Mesodermal cell (in vitro differentiated cells): ENCODE results near the gene SIGLEC11.
"Not testable (repeated sequence)": the region's sequence is repeated elsewhere in the genome, so short reads cannot be mapped to it uniquely, and the experiment has no call there.

Experiments
- H3K27ac ChIP-seq: 2 replicates; pipeline ENCODE4 v1.7.0; 2013; ENCODE audit warnings: mild to moderate bottlenecking, low read depth, low read length, moderate library complexity; ENCODE audit not compliant: severe bottlenecking
- H3K36me3 ChIP-seq: 2 replicates; pipeline ENCODE4 v1.7.1; 2013; ENCODE audit warnings: mild to moderate bottlenecking, low read length, moderate library complexity; ENCODE audit not compliant: control insufficient read depth, insufficient read depth
- H3K4me1 ChIP-seq: one replicate; pipeline ENCODE4 v1.7.1; 2013; ENCODE audit warnings: mild to moderate bottlenecking, low read length; ENCODE audit not compliant: insufficient read depth, control insufficient read depth, poor library complexity, severe bottlenecking
- H3K4me3 ChIP-seq: 2 replicates; pipeline ENCODE4 v1.7.0; 2013; ENCODE audit warnings: low read length, control low read depth, mild to moderate bottlenecking; ENCODE audit not compliant: insufficient read depth, poor library complexity, severe bottlenecking; ENCODE audit errors: extremely low read depth
- H3K9me3 ChIP-seq: 2 replicates; pipeline ENCODE4 v1.7.1; 2013; ENCODE audit warnings: mild to moderate bottlenecking, low read length, moderate library complexity; ENCODE audit not compliant: control insufficient read depth
- WGBS, 2 experiments: methylation state at CpG; one replicate each; pipeline ENCODE4 v1.1.5; 2013; ENCODE audit warnings: missing lambda C conversion rate in 2 of 2; ENCODE audit not compliant: insufficient coverage in 2 of 2; 5-methylcytosine and 5-hydroxymethylcytosine counted together

The SIGLEC11 gene

GRCh38 chr19:49981603-49982593 lies 20.9 kb upstream of the SIGLEC11 start:
- 77 to 90% methylated on average over 16 to 17 of the region's 21 CpGs for WGBS, 2 experiments
- Histone ChIP-seq H3K27ac (no peak overlapping the region), H3K4me1 (no peaks in the 10 kb centered on the region), H3K4me3 (no peak overlapping the region), H3K9me3 (no peaks in the 10 kb centered on the region), H3K36me3 (peaks cover 21% of the 10 kb centered on the region)

GRCh38 chr19:49978324-49978723 lies 17.4 kb upstream of the SIGLEC11 start:
- Histone ChIP-seq H3K36me3 (peaks cover 16% of the 10 kb centered on the region), H3K4me1 (no peaks in the 10 kb centered on the region), H3K4me3 (no peak overlapping the region), H3K9me3 (no peaks in the 10 kb centered on the region), H3K27ac (no peak overlapping the region)
- 86 to 92% methylated on average over 9 to 11 of the region's 11 CpGs for WGBS, 2 experiments

DNA sequence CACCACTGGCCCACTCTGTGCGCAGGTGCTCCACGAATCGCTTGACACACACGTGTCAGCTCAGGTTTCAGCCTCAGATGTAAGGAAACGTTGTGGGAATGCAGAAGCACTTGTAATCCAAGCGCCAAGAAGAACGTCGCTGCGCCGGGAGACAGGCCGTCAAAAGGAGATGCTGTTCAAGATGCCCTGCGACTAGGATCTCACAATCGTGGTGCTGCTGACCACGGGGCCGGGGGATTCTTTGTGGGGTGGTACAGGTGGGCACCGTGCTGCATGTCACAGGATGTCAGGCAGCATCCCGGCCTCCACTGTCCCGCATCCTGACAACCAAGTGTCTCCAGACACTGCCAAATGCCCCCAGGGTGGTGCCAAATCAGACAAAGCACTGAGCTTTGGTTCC lies 16.9 kb upstream of the SIGLEC11 start:
- Histone ChIP-seq H3K36me3 (peaks cover 16% of the 10 kb centered on the region), H3K4me3 (no peak overlapping the region), H3K9me3 (no peaks in the 10 kb centered on the region), H3K27ac (no peak overlapping the region), H3K4me1 (no peaks in the 10 kb centered on the region)
- WGBS, 2 experiments: 92 to 95% methylated on average over 15 to 18 of the region's 18 CpGs

DNA sequence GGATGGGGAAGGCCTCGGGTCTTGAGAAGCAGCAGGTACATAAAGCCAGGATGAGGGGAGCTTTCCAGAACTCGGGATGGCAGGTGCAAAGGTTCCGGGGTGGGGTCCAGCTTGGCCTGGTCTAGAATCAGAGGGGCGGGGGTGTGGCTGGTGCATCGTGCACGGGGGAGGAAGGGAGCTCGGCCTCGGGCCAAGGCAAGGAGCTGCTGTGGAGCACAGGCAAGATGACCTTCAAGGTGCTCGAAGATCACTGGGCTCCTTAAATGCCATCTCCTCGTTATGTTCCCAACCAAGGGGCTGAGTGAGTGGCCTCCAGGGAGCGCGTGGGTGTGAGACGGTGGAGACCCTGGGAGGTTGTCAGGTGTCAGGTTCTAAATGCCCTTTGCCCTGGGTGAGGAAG lies 16.1 kb upstream of the SIGLEC11 start:
- Histone ChIP-seq H3K9me3 (no peaks in the 10 kb centered on the region), H3K4me3 (no peak overlapping the region), H3K27ac (no peak overlapping the region), H3K4me1 (no peaks in the 10 kb centered on the region), H3K36me3 (peaks cover 16% of the 10 kb centered on the region)
- 94 to 97% methylated on average over 12 to 13 of the region's 13 CpGs for WGBS, 2 experiments

GRCh38 chr19:49976496-49976895 lies 15.5 kb upstream of the SIGLEC11 start:
- Histone ChIP-seq H3K27ac (no peak overlapping the region), H3K4me1 (no peaks in the 10 kb centered on the region), H3K36me3 (peaks cover 14% of the 10 kb centered on the region), H3K4me3 (no peak overlapping the region), H3K9me3 (no peaks in the 10 kb centered on the region)
- whole genome bisulfite sequencing, 2 experiments: 85 to 96% methylated on average over 3 of the region's 3 CpGs

DNA sequence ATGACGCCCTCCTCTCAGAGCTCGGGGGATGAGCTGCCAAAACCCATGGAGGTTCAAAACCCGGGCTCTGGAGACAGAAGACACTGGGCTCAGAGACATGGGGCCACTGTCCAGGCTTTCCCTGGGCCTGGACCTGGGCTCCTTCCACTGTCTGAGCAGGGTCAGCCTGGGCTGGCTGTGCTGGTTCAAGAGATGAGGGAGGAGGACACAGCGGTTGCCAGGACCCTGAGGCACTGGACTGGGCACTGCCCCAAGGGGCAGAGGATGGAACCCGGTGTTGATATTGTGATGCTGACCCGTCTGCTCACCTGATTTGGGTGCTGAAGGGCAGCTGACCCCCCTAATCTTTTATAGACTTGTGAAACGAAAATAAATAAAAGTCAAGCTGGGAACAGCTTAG lies 14.1 kb upstream of the SIGLEC11 start:
- Histone ChIP-seq H3K27ac (no peak overlapping the region), H3K4me3 (no peak overlapping the region), H3K9me3 (no peaks in the 10 kb centered on the region), H3K36me3 (peaks cover 7% of the 10 kb centered on the region), H3K4me1 (no peaks in the 10 kb centered on the region)
- WGBS, 2 experiments: 97% methylated on average over 3 to 4 of the region's 7 CpGs

DNA sequence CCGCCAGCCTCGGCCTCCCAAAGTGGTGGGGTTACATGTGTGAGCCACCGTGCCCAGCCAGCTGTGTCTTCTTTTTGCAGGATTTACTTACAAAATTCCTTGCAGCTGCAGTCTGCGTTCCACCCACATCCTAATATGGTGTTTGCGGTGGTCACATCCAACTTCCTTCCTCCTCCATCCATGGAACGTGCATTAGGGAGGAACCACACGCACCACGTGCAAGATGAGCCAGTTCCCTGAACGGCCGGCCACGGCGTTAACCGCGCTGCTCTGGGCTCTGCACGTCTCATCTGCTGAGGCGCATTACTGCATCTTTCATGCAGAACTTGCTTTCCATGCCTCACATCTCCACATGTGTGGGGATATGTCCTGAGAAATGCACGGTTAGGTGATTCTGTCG lies 13.0 kb upstream of the SIGLEC11 start:
- H3K4me3 ChIP-seq: no peak overlapping the region
- 91 to 93% methylated on average over 11 to 18 of the region's 18 CpGs for WGBS, 2 experiments
- no peaks in the 10 kb centered on the region for H3K4me1 ChIP-seq

DNA sequence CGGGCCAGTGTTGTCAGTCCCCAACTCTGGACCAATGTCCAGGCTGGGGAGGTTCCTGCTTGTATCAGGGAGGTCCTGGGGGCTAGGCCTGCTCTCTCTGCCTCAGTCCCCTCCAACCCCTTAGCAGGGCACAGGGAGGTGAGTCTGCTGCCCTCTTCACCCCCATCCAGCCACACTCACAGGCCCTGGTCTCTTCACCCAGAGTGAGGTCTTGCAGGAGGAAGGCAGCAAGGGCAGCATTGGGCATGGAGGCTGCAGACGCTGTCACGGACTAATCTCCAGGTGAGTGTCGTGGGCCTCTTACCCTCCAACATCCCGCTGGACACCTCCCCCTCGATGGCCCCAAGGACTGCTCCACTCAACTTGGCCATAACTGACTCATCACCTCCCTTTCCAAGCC lies 11.9 kb upstream of the SIGLEC11 start:
- H3K36me3 ChIP-seq: peaks cover 4% of the 10 kb centered on the region

More for the DNA sequence above, 13.0 kb upstream of the SIGLEC11 start:
- no peak overlapping the region for H3K27ac ChIP-seq
- peaks cover 5% of the 10 kb centered on the region for H3K36me3 ChIP-seq
- H3K9me3 ChIP-seq: no peaks in the 10 kb centered on the region

DNA sequence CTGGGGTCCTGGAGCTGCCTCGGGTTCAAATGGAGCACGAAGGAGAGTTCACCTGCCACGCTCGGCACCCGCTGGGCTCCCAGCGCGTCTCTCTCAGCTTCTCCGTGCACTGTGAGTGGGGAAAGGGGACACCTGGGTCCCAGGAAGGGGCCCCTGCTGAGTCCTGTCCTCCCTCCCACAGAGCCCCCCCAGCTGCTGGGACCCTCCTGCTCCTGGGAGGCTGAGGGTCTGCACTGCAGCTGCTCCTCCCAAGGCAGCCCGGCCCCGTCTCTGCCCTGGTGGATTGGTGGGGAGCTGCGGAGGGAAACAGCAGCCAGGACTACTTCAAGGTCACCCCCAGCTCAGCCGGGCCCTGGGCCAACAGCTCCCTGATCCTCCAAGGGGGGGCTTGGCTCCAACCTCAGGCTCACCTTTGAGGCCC lies 11.0 kb upstream of the SIGLEC11 start:
- Histone ChIP-seq H3K27ac (no peak overlapping the region), H3K9me3 (no peaks in the 10 kb centered on the region), H3K36me3 (peaks cover 4% of the 10 kb centered on the region), H3K4me1 (no peaks in the 10 kb centered on the region), H3K4me3 (no peak overlapping the region)
- WGBS, 2 experiments: 83 to 90% methylated on average over 10 to 11 of the region's 12 CpGs

More for the DNA sequence above, 11.9 kb upstream of the SIGLEC11 start:
- WGBS, 2 experiments: 80 to 94% methylated on average over 6 of the region's 6 CpGs
- no peaks in the 10 kb centered on the region for H3K4me1 ChIP-seq
- no peaks in the 10 kb centered on the region for H3K9me3 ChIP-seq
- no peak overlapping the region for H3K4me3 ChIP-seq
- H3K27ac ChIP-seq: no peak overlapping the region

DNA sequence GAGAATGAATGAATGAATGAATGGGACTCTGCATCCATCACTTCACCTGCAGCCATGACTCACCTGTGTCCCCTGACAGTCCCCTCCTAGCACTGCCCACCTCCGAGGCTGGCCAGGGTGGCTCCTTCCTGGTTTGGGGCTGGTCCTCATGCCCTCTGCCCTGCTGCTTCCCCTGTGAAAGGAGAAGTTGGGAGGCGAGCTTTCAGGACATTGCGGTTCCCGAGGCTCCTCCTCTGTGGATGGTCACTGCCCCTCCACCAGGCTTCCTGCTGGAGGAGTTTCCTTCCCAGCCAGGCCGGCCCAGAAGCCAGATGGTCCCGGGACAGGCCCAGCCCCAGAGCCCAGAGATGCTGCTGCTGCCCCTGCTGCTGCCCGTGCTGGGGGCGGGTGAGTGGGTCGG lies 8.4 kb upstream of the SIGLEC11 start:
- WGBS, 2 experiments: no CpG with 5 or more reads among the region's 9 CpGs
- H3K4me3 ChIP-seq, H3K36me3 ChIP-seq, H3K4me1 ChIP-seq, H3K9me3 ChIP-seq, H3K27ac ChIP-seq: not testable (repeated sequence)

- no peak overlapping the region for H3K4me3 ChIP-seq
- H3K36me3 ChIP-seq: no peaks in the 10 kb centered on the region
- H3K27ac ChIP-seq: no peak overlapping the region
- H3K4me1 ChIP-seq: no peaks in the 10 kb centered on the region
- 79 to 90% methylated on average over 2 to 5 of the region's 5 CpGs for WGBS, 2 experiments
- no peaks in the 10 kb centered on the region for H3K9me3 ChIP-seq
Observed at GRCh38 chr19:49968279-49968922, 7.4 kb upstream of the SIGLEC11 start.
